NCI-H2081 treated with DMSO at 0.1 percent for 48 hours (cell line): ENCODE data around the gene CNBP.
A peak's percentile ranks its signal among the peaks of the same experiment; 100 is the strongest.
"Not testable (repeated sequence)": the region's sequence is repeated elsewhere in the genome, so short reads cannot be mapped to it uniquely, and the experiment has no call there.

ENCODE experiments used
- DNase-seq: peaks from one replicate; lab custom pipeline; 2025; lab: John Stamatoyannopoulos, UW

CNBP gene

GRCh38 chr3:129184784-129185542 is 1.3 kb upstream of the CNBP start:
- DNase-seq, result not testable (repeated sequence)

- no peak for DNase-seq
These were observed 631 bp upstream of the CNBP start for GRCh38 chr3:129184396-129184657.

- no peak for DNase-seq
These were observed 1.1 kb downstream of the CNBP start for GRCh38 chr3:129182390-129183185.

GRCh38 chr3:129181819-129182218 is 1.9 kb downstream of the CNBP start:
- no peak for DNase-seq

- DNase-seq, result no peak
These were observed 3.2 kb downstream of the CNBP start for GRCh38 chr3:129180461-129180860.

- DNase-seq, result no peak
These were observed 7.6 kb downstream of the CNBP start for GRCh38 chr3:129176051-129176450.

- DNase-seq, result no peak
These were observed 10.0 kb downstream of the CNBP start for GRCh38 chr3:129173725-129174124.

- DNase-seq, result no peak
These were observed 10.5 kb downstream of the CNBP start for GRCh38 chr3:129173206-129173605.

- no peak for DNase-seq
These were observed 16.9 kb downstream of the CNBP start for GRCh38 chr3:129166579-129167332.

GRCh38 chr3:129165594-129165993 is 18.1 kb downstream of the CNBP start:
- DNase-seq, result not testable (repeated sequence)

GRCh38 chr3:129164500-129164899 is 19.2 kb downstream of the CNBP start:
- no peak for DNase-seq

- DNase-seq, result no peak
These were observed 20.7 kb downstream of the CNBP start for GRCh38 chr3:129162729-129163579.

GRCh38 chr3:129161860-129162271 is 21.8 kb downstream of the CNBP start:
- DNase-seq, result no peak

- DNase-seq, result peak; percentile 98
These were observed 22.5 kb downstream of the CNBP start, which contains the start of gene ISY1 for GRCh38 chr3:129160891-129161859. ISY1 (minus strand) TSS chr3:129161063; CDS start chr3:129160975, 88 bp downstream.

GRCh38 chr3:129144786-129145185 is 38.9 kb downstream of the CNBP start:
- no peak for DNase-seq

- not testable (repeated sequence) for DNase-seq
These were observed 42.7 kb downstream of the CNBP start for GRCh38 chr3:129141011-129141410.

- no peak for DNase-seq
These were observed 43.8 kb downstream of the CNBP start for GRCh38 chr3:129139911-129140310.

- DNase-seq, result not testable (repeated sequence)
These were observed 47.4 kb downstream of the CNBP start for GRCh38 chr3:129136275-129136674.

GRCh38 chr3:129132097-129132866 is 51.4 kb downstream of the CNBP start:
- DNase-seq, result no peak
